ENCODE measurements around the gene JUN.

JUN gene

GRCh38 chr1:58754683-58755467, 29.0 kb downstream of the JUN start:
- no peak for DNase-seq

GRCh38 chr1:58754073-58754613, 29.7 kb downstream of the JUN start:
- DNase-seq: no peak

GRCh38 chr1:58753431-58753866, 30.4 kb downstream of the JUN start:
- DNase-seq: no peak

GRCh38 chr1:58749646-58750045, 34.2 kb downstream of the JUN start:
- no peak for DNase-seq

GRCh38 chr1:58748666-58749065, 35.2 kb downstream of the JUN start:
- DNase-seq: no peak

- no peak for DNase-seq
Measured at GRCh38 chr1:58746757-58747156, 37.1 kb downstream of the JUN start.

GRCh38 chr1:58746182-58746581, 37.7 kb downstream of the JUN start:
- DNase-seq: no peak

- no peak for DNase-seq
Measured at GRCh38 chr1:58745666-58746065, 38.2 kb downstream of the JUN start.

GRCh38 chr1:58745117-58745516, 38.7 kb downstream of the JUN start:
- DNase-seq: no peak

- no peak for DNase-seq
Measured at GRCh38 chr1:58741678-58742553, 41.9 kb downstream of the JUN start.

- DNase-seq: peak; percentile 85
Measured at GRCh38 chr1:58739856-58740466, 43.9 kb downstream of the JUN start.

GRCh38 chr1:58738876-58739275, 45.0 kb downstream of the JUN start:
- no peak for DNase-seq

- no peak for DNase-seq
Measured at GRCh38 chr1:58735586-58735985, 48.3 kb downstream of the JUN start.

- no peak for DNase-seq
Measured at GRCh38 chr1:58734630-58735029, 49.2 kb downstream of the JUN start.

GRCh38 chr1:58732087-58732775, 51.6 kb downstream of the JUN start:
- no peak for DNase-seq
